Measurements from ENCODE around the gene TMEM86B. TPM values are rescaled to one million over a fixed set of nuclear protein-coding genes. Genes with fewer than 3 reads are reported as not detected.

The TMEM86B gene
- total and polyA plus RNA-seq, 2 donors (not counting 3 experiments of a cell fraction or from before 2014, with no cell fraction given) = 4.5 to 5.4 TPM

- TSS peak; percentile 48 for BruUV-seq (replicated peaks)
- Histone ChIP-seq H3K9me1 (replicated peaks; ENCODE audit: control insufficient read depth, extremely low read depth, insufficient read depth, low read length) (no peaks in the 10 kb centered on the region), H3K27me3 (ENCODE audit: control insufficient read depth in 2 of 2, insufficient read depth in 2 of 2, low read length in 2 of 2) (no peaks in the 10 kb centered on the region), H3K79me2 (ENCODE audit: control insufficient read depth, insufficient read depth, low read length) (peaks cover 50% of the 10 kb centered on the region), H4K20me1 (replicated peaks; ENCODE audit: control insufficient read depth, extremely low read depth, insufficient read depth, low read length) (no peaks in the 10 kb centered on the region), H3K9me3 (replicated peaks; ENCODE audit: control insufficient read depth, insufficient read depth, low read length) (no peaks in the 10 kb centered on the region), H3K27ac (ENCODE audit: insufficient read depth, low read depth, low read length) (peak overlapping the region; percentile 21), H3K4me3 (replicated peaks in 1 of 3; ENCODE audit: insufficient read depth in 1 of 3, low read depth in 1 of 3, low read length in 3 of 3) (peak overlapping the region; percentile 13 to 87 (median 18)), H3K4me2 (ENCODE audit: insufficient read depth, low read length) (no peak overlapping the region), H3K36me3 (ENCODE audit: control insufficient read depth in 2 of 2, extremely low read depth in 1 of 2, insufficient read depth in 2 of 2, low read length in 2 of 2) (no peaks in the 10 kb centered on the region), H2AFZ (ENCODE audit: low read depth, low read length) (peak overlapping the region; percentile 16), H3K9ac (replicated peaks; ENCODE audit: extremely low read depth, insufficient read depth, low read length) (peak overlapping the region; percentile 62), H3K4me1 (ENCODE audit: control insufficient read depth, extremely low read depth, insufficient read depth, low read length) (peaks cover 45% of the 10 kb centered on the region)
- dilution Hi-C loops (cut with MboI; ENCODE audit: extremely low pct_ligation_motif_present, low sequenced_read_pairs) = no loop called here
- intact Hi-C loops (cut with micrococcal nuclease) = loop anchor here (2.0 to 10.0 kb wide), 2 partner anchors 52 to 346 kb away; partner anchors contain the start of genes ZNF524 and ZNF865
- DNase-seq (ENCODE audit: low read depth, low spot score) (no peak), FAIRE-seq (no peak)
- CTCF ChIA-PET = interaction anchor here (0.8 to 1.4 kb wide), 5 partner anchors 24 to 125 kb away, joined by 3 to 13 read pairs (median 6); partner anchors contain the start of genes DNAAF3 and TMEM238
- TF ChIP-seq POLR2A (IDR thresholded peaks at IDR 0.05; ENCODE audit: low read depth, low read length) (no peak), FOS (IDR thresholded peaks at IDR 0.05; ENCODE audit: borderline replicate concordance, insufficient read depth, low read length) (no peak), POLR2AphosphoS5 (IDR thresholded peaks at IDR 0.05; ENCODE audit: insufficient read depth, low read depth, low read length) (no peak)
- POLR2A ChIA-PET = interaction anchor here (0.8 to 2.3 kb wide), 3 partner anchors 81 to 149 kb away, joined by 3 to 12 read pairs (median 4); partner anchors contain the start of genes KMT5C and UBE2S
Measured at GRCh38 chr19:55258476-55258827, 29.9 kb upstream of the TMEM86B start.

- Histone ChIP-seq H3K4me2 (ENCODE audit: insufficient read depth, low read length) (peak overlapping the region; percentile 39), H3K9me3 (replicated peaks; ENCODE audit: control insufficient read depth, insufficient read depth, low read length) (no peaks in the 10 kb centered on the region), H3K9ac (replicated peaks; ENCODE audit: extremely low read depth, insufficient read depth, low read length) (peak overlapping the region; percentile 62), H2AFZ (ENCODE audit: low read depth, low read length) (no peak overlapping the region), H3K27ac (ENCODE audit: insufficient read depth, low read depth, low read length) (peak overlapping the region; percentile 23), H4K20me1 (replicated peaks; ENCODE audit: control insufficient read depth, extremely low read depth, insufficient read depth, low read length) (no peaks in the 10 kb centered on the region), H3K79me2 (ENCODE audit: control insufficient read depth, insufficient read depth, low read length) (peaks cover 57% of the 10 kb centered on the region), H3K4me3 (replicated peaks in 1 of 3; ENCODE audit: insufficient read depth in 1 of 3, low read depth in 1 of 3, low read length in 3 of 3) (peak overlapping the region; percentile 73 to 88 (median 87)), H3K27me3 (ENCODE audit: control insufficient read depth in 2 of 2, insufficient read depth in 2 of 2, low read length in 2 of 2) (no peaks in the 10 kb centered on the region), H3K4me1 (ENCODE audit: control insufficient read depth, extremely low read depth, insufficient read depth, low read length) (peaks cover 51% of the 10 kb centered on the region), H3K9me1 (replicated peaks; ENCODE audit: control insufficient read depth, extremely low read depth, insufficient read depth, low read length) (no peaks in the 10 kb centered on the region), H3K36me3 (ENCODE audit: control insufficient read depth in 2 of 2, extremely low read depth in 1 of 2, insufficient read depth in 2 of 2, low read length in 2 of 2) (no peaks in the 10 kb centered on the region)
- DNase-seq (ENCODE audit: low read depth, low spot score) = peak; percentile 15
- dilution Hi-C loops (cut with MboI; ENCODE audit: extremely low pct_ligation_motif_present, low sequenced_read_pairs) = no loop called here
- intact Hi-C loops (cut with micrococcal nuclease) = loop anchor here (2.0 to 10.0 kb wide), 2 partner anchors 51 to 347 kb away; partner anchors contain the start of genes ZNF524 and ZNF865
- ChIA-PET POLR2A (interaction anchor here (0.7 to 2.3 kb wide), 2 partner anchors 150 to 340 kb away, joined by 7 to 12 read pairs; partner anchors contain the start of gene UBE2S), CTCF (interaction anchor here (1.0 kb wide), 1 partner anchor 160 kb away, joined by 3 read pairs; no protein-coding TSS in a partner anchor)
- TF ChIP-seq MAX (IDR thresholded peaks at IDR 0.05; ENCODE audit: insufficient read depth, insufficient read length) = no peak
- TF ChIP-seq MYC (IDR thresholded peaks at IDR 0.05; ENCODE audit: low read depth, low read length) = no peak
- TF ChIP-seq GATA2 (IDR thresholded peaks at IDR 0.05; ENCODE audit: insufficient read depth, insufficient read length, low read depth, low read length) = no peak
- TF ChIP-seq JUN (IDR thresholded peaks at IDR 0.05; ENCODE audit: borderline replicate concordance, insufficient read depth, insufficient read length, low read depth) = no peak
- no peak for TF ChIP-seq POLR2A (IDR thresholded peaks at IDR 0.05; ENCODE audit: low read depth, low read length)
- no peak for TF ChIP-seq EZH2 (IDR thresholded peaks at IDR 0.05; ENCODE audit: borderline replicate concordance, low read depth, low read length, severe bottlenecking)
- BruUV-seq (replicated peaks) = no TSS peak
- FAIRE-seq = peak; percentile 55
Measured at GRCh38 chr19:55257461-55258420, 29.2 kb upstream of the TMEM86B start.
